Measurements from ENCODE around the gene HACD2.

HACD2 gene

DNA sequence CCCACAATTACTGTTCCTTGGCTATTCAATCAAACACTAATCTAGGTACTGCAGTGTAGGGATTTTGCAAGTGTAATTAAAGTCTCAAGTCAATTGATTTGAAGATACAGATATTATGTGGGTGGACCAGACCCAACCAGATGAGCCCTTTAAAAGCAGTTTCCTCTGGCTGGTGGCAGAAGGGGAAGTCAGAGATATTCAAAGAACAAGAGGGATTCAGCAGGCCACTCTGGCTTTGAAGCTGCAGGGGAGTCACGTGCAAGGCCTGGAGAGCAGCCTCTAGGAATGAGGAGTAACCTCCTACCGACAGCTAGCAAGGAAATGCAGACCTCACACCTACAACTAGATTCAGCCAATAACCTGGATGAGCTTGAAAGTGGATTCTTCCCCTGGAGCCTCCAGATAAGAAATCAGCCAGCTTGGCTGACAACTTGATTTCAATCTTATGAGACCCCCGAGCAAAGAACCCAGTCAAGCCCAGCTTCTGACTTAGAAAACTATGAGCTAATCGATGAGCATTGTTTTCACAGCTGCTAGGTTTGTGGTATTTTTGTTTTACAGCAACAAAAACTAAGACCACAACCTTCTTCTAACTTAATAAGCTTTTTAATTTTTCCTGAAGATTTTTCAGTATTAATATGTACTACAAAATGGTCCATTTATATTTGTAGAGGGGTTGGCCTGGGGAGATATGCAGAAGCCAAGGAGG, 13.4 kb downstream of the HACD2 start:
- DNase-seq (ENCODE audit: low read depth in 2 of 2): no peak

DNA sequence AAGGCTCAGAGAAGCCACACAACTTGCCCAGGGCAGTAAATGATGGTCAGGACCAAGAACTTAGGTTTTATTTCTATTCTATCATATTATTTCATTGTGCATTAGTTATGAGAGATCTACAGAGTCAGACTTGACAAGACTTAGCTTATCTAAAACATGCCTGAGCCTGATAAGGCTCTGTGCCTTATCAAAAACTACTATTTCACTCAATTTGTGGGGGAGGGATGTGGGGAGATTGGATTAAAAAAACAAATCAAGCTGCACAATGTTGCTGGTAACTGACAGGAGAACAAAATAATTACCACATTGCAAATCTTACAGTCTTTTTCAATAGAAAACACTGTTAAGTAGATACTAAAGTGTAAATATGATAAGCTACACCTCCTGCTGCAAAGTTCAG, 16.0 kb downstream of the HACD2 start:
- no peak for DNase-seq (ENCODE audit: low read depth in 2 of 2)

DNA sequence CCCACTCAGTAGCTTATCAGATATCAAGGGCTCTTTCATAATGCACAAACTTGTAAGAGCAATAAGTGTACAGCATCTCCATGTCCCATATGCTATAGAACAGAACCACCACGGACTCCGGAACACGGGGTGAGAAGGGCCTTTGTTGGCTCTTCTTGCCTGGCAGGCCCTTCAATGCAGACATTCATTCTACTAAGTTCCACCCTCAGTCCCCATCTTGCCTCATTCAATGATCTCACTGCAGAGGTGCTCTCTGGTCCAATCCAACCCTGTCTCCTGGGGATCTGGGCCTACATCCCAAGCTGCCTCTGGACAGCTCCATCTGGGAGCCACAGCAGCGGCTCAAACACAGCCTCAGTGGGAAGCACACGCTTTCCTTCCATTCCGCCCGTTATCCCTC, 16.8 kb downstream of the HACD2 start:
- DNase-seq (ENCODE audit: low read depth in 2 of 2): no peak

DNA sequence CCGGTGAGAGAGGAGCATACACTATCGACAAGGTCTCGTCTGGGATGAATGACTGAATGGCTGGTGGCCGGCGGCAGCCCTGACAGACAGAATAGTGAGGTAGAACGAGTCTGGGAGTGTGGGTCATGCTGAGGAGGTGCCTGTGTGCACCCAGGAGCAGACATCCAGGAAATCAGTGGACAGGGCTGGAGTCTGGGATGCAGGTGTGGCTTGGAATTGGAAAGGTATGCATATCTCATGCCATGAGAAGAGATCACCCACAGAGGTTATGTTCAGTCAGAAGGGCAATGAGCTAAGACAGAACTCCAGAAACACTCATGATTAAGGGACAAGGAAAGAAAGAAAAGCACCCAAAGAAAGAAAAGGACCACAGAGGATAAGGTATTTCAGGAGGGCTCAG, 20.8 kb downstream of the HACD2 start:
- no peak for DNase-seq (ENCODE audit: low read depth in 2 of 2)

DNA sequence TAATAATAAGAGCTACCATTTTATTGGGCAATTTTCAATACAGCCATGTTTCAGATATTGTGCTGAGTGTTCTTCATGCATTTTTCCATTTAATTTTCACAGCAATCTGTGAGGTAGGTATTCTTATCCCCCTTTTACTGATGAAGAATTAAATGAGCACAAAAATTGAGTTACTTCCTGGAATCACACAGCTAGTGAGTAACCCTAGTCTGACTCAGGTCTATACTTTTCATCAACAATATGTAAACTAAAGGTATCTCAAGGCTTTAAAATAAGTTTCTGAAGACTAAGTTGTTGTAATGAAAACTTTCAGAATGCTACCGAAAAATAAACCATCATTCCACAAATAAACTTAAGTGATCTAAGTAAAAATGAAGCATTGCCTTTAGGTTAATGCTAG, 22.3 kb downstream of the HACD2 start:
- DNase-seq (ENCODE audit: low read depth in 2 of 2): no peak

DNA sequence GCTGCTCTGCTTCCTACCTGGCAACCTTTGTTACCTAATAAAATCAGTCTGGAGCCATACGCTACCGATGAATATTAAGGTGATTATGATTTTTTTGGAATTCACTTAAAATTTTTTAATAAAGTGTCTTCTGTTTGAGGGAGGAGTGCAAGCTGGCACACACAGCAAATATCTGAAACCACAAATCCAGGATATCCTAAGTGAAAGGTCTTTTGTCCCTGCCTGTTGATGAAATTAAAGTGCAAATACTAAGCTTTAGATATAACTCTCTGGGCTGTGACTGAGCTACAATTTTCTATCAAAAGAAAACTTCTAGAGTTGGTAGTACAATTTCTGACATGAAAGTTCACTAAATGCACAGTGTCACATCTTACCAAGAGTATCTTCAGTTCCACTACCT, 23.7 kb downstream of the HACD2 start:
- no peak for DNase-seq (ENCODE audit: low read depth in 2 of 2)

DNA sequence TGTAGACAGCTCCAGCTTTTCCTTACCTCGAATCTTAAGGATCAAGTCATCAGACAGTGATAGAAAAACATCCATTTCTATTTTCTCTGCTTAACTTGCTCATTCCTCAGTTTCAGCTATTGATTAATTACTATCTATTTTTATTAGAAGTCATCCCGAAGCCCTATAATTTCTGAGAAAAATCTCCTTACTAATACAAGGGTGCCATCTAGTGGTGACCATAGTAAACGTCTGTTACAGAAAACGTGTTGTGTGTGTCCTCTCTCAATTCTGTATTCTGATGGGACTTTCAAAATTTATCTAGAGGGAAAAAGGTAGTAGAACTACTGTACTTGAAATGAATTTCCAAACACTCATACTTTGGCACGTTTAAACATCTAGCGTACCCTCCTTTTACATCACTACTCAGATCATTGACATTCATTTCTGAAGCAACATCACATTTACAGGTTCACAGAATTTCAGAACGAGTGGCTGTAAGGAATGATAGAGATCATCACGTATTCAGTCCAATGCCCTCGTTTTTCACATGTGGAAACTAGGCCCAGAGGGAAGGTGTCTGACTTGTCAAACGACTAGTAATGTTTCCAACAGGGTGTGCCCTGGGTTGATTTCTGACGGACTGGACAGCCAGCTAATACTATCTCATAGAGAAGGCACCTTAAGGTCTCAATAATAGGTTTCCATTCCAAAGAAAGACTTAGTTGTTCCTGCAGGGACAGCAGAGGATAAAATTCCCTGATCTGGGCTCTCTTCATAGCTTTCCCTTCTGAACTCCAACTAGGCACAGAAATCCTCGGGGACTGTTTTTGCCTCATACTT, 25.6 kb downstream of the HACD2 start:
- DNase-seq (ENCODE audit: low read depth in 2 of 2): peak in 1 of 2 donors; percentile 29

DNA sequence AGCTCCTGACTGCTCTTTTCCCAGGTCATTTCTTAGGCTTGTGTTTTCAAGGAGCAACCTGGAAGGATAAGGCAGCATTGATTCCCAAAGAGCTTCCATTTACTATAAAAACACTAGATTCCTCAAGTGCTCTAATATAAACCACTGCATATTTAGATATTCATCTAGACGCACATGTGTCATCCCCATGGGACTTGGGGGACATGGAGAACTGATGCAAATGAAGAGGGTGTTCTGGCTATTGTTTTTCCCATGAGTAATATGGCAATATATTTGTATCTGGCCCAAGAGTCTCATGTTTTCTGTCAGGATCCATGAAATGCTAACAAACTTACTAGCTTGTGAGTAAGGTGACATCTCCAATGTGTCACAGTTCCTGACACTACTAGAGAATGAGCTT, 31.3 kb downstream of the HACD2 start:
- no peak for DNase-seq (ENCODE audit: low read depth in 2 of 2)

DNA sequence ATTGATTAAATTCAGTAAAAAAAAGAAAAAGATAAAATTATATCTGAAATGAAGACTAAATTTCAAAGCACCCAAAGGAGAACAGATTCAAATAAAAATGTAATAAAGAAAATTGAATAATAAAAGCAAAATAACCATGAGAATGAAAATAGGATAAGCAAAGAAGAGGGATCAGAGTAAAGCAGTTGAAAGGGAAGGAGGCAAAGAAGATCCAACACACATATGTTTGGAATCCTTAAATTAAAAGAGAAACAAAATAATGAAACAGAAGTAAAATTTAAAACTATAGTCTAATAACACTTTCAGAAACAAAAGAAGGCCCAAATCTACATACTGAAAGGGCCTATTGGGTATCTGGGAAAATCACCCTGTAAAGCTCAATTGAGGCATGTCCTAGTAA, 32.1 kb downstream of the HACD2 start:
- DNase-seq (ENCODE audit: low read depth in 2 of 2): no peak

DNA sequence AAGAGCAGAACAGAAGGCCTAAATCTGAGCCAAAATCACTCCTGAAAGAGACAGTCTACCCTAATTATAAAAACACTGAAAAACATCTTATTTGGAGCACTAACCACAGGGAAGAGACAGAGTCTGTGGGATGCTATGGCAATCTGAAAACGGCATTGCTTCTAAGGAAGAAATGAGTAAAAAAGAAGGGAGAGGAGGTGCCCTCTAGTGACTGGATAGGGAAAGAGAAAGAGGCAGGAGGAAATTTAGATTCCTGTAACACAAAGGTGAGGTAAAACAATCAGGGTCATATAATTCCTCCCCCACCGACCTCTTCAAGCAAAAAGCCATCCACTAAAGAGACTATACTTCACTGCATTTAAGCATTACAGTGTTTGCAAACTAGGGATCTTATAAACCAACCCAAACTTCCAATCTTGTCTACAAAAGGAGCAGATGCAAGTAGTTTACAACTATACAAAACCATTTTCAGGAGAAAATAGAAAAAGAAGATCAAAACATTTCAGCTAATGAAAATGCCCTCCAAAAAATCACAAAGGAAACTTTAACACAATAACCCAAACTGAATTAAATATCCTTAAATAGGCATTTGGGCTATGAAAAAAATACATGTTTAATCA, 32.6 kb downstream of the HACD2 start:
- DNase-seq (ENCODE audit: low read depth in 2 of 2): no peak

DNA sequence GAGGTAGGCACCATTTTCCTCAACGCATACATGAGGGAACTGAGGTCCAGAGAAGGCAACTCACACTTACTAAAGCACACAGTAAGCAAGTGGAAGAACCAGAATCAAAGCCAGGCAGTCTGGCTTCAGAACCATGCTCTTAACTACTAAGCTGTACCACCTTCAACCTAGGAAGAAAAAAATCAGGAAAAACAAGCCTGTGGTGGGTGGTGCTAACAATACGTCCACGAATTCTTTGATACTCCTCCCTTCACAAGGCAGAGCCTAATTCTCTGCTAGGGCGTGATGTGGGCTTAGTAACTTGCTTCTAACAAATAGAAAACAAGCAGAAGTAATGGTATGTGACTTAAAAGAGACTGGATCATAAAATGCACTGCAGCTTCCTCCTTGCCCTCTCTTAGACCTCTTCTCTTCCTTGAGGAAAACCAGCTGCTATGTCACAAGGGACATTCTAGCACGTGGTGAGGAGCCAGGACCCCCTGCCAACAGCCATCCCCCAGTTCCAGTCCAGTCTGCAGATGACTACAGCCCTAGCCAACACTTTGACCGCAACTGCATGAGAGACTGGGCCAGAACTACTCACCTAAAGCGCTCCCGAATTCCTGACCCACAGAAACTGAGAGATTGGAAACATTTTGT, 36.9 kb downstream of the HACD2 start:
- no peak for DNase-seq (ENCODE audit: low read depth in 2 of 2)

DNA sequence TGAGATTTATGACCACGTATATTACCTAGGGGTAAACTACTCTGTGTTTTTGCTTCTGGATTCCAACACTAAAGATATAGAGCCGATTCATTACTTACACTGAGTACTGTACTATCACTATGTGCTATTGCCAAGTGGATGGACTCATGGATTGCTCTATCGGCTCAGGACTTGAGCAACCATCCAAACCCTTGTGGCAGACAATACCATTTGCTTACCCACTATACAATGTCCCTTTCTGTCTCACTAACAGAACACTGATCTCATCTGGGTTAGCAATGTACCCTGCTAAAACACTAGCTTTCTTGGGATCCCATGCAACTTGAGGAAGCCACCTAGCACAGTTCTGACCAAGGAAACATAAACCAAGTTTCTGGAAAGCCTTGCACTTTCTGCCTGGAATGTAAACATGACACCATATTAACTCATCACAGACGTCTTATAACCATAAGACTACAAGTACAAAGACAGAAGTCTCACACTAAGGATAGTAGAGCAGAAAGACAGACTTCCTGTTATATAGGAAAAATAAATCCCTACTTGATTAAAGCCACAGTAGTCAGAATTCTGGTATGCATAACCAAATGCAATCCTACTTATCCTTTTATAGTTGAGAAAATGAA, 38.6 kb downstream of the HACD2 start:
- DNase-seq (ENCODE audit: low read depth in 2 of 2): no peak

DNA sequence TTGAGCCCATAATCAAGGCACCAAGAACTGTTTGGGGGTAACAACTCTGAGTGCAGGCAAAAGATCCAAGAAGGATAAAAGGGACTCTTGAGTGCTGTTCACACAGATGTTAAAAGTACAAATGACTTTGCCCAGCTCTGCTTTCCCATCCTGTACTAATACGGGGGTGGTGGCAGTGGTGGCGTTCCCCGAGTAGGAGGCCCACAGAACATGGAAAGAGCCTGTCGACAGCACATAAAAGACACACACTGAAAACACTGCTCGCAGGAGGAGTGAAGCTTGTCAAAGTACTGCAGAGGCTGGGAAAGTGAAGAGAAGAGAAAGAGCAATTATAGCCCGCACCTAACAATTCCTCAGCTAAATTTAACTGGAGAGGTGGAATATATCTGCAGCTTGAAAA, 40.9 kb downstream of the HACD2 start:
- no peak for DNase-seq (ENCODE audit: low read depth in 2 of 2)

DNA sequence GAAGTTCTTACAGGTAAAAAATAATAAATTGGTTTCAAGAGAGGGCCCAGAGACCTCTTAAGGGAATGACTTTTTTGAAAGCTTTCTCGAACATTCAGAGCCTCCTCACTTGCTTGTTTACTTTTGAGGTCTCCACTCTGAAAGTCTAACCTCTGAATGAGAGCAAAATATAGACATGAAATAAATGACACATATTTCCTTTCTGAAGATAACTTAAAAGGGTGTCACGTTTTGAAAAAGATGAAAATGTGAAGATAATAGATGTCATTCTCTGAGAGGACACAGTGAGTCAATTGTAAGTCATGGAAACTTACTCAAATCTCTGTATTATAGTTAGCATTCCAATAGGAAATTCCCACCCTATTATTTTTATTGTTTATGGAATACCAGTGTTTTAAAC, 44.6 kb downstream of the HACD2 start:
- DNase-seq (ENCODE audit: low read depth in 2 of 2): no peak

DNA sequence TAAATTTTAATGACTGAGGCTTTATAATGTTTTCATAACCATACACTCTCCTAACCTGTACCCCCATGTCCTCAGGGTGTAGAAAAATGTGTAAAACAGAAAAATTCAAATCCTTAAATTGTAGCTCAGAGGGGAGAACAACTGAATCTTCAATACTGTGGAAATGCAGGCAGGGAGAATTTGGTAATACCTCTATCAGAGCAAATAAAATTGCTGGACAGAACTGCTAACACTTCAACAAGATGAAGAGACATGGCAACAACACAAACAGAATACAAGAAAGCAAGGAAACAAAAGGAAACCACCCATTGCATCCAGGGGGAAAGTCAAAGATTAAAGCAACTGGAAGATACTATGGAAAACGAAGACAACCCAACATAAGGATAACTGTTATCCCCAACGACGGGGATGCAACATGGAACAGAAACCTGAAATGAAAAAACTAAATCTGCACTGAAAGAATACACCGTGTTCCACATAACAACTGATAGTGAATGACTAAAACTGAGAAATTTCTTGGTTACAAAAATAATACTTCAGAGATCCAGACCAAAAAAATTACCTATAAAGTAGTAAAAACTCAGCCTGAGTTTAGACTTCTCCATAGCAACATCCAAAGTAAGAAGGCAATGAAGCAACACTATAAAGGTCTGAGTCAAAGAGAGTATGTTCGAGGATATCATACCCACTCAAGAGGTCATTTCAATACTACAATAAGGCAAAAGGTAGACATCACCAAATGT, 48.5 kb downstream of the HACD2 start:
- no peak for DNase-seq (ENCODE audit: low read depth in 2 of 2)

DNA sequence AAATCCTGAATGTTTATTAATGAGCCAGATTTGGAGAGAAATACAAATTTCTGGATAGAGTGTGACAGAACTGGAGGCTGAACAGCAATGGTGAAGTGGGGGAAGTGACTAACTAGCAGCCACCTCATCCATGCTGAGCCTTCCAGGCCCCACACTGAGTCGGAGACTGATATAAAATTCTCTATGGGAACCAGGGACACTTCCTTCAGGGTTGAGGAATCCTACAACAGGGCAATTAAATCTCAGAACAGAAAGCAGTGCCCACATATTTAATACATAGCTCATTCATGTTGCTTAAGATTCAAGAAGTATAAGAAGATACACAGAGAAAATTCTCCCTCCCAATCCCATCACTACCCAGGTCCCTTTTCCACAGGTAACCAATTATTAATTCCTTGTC, 49.3 kb downstream of the HACD2 start:
- DNase-seq (ENCODE audit: low read depth in 2 of 2): no peak

DNA sequence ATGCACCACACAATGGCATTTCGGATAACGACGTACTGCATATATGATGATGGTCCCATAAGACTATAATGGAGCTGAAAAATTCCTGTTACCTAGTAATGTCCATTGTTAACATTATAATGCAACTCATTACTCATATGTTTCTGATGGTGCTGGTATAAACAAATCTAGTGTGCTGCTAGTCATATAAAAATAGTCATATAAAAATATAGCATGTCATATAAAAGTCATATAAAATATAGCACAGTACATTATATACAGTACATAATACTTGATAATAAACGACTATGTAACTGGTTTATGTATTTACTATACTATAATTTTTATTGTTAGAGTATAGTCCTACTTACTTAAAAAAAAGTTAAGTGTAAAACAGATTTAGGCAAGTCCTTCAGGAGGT, 50.6 kb downstream of the HACD2 start:
- DNase-seq (ENCODE audit: low read depth in 2 of 2): no peak

DNA sequence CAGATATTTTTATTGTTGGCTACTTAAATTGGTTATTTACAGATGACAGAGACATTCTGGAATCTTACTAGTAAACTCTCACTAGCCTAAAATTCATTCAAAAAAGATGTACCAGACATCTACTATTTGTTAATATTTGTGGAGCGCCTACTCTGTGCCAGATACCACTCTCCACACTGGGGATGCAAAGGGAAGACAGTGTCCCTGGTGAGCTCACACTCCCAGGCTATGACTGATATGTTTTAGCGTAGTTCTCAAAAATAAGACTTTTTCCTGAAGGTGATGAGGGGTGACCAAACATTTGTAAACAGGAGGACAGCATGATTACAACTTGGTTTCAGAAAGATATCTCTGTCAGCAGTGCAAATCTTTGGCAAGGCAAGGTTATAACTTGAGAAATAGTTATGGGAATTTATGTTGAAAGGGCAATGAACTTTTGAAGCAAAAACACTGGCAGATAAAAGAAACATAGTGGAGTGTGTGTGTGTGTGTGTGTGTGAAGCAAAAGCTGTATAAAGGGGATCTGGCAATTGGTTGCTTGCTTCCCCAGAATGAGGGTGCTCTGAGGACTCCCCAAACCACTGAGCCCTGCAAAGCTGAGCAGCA, 51.2 kb downstream of the HACD2 start:
- DNase-seq (ENCODE audit: low read depth in 2 of 2): no peak

DNA sequence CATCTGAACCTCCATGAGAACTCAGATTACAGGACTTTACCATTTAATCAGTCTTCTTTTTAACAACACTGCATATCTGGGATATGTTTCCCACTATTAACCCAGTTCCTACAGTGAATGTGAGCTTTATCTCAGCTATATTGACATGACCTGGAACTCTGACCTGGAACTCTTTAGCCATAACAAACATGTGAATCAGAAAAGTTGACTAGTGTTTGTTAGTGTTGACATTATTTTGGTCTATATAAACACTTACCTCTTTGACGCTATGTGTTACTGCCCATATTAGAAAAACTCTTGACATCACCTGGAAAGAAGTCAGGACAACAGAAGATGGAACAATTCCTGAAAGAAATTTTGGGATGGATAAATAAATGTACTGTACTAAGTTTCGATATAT, 56.7 kb downstream of the HACD2 start:
- no peak for DNase-seq (ENCODE audit: low read depth in 2 of 2)

DNA sequence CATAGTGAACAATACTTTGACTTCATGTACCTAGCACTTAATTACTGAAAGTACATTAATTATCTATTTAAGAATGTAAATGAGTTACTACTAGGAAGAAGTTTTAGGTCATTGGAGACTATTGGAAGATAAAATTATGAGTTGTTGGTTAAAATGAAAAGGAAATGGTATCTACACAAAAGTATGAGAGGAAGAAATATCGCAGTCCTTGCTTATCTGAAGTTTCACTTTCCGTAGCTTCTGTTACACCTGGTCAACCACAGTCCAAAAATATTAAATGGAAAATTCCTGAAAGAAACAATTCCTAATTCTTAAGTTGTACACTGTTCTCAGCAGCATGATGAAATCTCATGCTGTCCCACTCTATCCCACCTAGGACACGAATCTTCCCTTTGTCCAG, 57.8 kb downstream of the HACD2 start:
- no peak for DNase-seq (ENCODE audit: low read depth in 2 of 2)

DNA sequence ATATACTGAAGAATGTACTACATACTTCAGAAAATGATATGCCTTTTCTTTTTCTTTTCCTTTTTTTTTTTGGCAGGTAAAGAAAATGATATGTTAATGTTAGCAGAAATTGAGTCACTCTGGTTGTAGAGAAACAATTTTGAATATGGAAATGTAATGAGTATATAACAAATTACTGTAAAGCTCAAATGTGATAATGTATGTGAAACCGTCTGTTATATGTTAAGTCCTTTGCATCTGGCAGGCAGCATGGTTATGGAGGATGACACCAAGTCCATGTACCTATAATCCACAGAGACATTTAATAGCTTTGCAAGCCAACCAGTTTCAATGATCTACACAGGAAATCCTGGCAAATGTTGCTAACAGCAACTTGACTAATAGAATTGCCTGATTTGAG, 58.4 kb downstream of the HACD2 start:
- DNase-seq (ENCODE audit: low read depth in 2 of 2): no peak

Measured in stimulated activated CD4-positive, alpha-beta T cell treated with anti-CD3 and anti-CD28 coated beads, Interleukin-1b, Interleukin-23, amount 100 ng/mL, for 4 hours (primary cell).